Measurements from ENCODE around the gene SCN11A. TPM values are rescaled to one million over a fixed set of nuclear protein-coding genes. Genes with fewer than 3 reads are reported as not detected.
"Not testable (repeated sequence)": the region's sequence is repeated elsewhere in the genome, so short reads cannot be mapped to it uniquely, and the experiment has no call there.

Gene SCN11A
- total and polyA plus RNA-seq, 4 donors, result 0.16 to 0.93 TPM; not detected in 2

DNA sequence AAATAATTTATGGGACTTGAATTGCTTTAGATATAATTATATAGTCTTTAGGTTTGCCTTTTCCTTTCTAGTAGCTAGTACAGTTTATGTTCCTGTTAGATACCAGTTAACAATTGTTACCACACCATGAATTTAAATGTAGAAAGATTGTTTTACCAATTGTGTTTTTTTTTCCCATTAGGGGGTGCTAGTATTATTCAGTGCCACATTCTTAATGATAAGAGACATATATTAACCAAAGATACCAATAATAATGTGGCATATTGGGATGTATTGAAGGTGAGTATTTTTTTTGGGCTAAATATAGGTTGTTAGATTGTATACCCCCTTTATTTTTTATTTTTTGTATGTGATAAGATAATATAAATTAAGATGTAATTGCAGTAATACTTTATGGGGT lies 27.8 kb upstream of the SCN11A start:
- intact Hi-C loops (cut with DNase I), result no loop called here
- Histone ChIP-seq H3K4me3 (ENCODE audit: low read length in 2 of 2) (no peak overlapping the region), H3K36me3 (ENCODE audit: control insufficient read depth in 1 of 2, insufficient read depth in 2 of 2, low read length in 1 of 2) (peaks cover 0 to 18% of the 10 kb centered on the region in 2 donors), H3K4me1 (ENCODE audit: control insufficient read depth in 1 of 2, insufficient read depth in 2 of 2, low read length in 2 of 2) (no peaks in the 10 kb centered on the region), H3K9me3 (ENCODE audit: control insufficient read depth, low read length) (no peaks in the 10 kb centered on the region), H3K27me3 (ENCODE audit: control insufficient read depth in 1 of 2, insufficient read depth in 2 of 2, low read length in 1 of 2) (no peaks in the 10 kb centered on the region), H3K27ac (ENCODE audit: low read depth in 1 of 2, low read length in 2 of 2) (no peak overlapping the region)
- no peak for DNase-seq
- no peak for ATAC-seq (ENCODE audit: low FRiP score)

DNA sequence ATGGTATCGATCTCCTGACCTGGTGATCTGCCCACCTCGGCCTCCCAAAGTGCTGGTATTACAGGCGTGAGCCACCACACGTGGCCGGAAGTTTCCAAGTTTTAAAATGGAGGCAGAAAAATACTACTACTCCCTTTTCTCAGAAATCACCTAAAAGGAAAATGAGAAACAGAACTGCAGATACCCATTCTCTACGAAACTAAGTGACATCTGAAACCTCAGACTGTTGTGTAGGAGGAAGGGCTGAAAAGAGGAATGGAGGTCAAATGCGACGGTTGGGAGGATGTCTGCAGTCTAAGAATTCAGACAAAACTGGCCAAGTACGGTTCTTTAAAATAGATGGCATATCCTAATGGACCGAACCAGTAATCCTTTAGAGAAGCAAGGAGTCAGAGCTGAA lies 24.2 kb upstream of the SCN11A start:
- WGBS, 2 donors, result 93 to 98% methylated on average over 10 of the region's 10 CpGs
- H3K27ac ChIP-seq (ENCODE audit: low read depth in 1 of 2, low read length in 2 of 2), result no peak overlapping the region
- ATAC-seq (ENCODE audit: low FRiP score) (no peak), DNase-seq (no peak)
- no peaks in the 10 kb centered on the region for H3K27me3 ChIP-seq (ENCODE audit: control insufficient read depth in 1 of 2, insufficient read depth in 2 of 2, low read length in 1 of 2)
- no peaks in the 10 kb centered on the region for H3K9me3 ChIP-seq (ENCODE audit: control insufficient read depth, low read length)
- peaks cover 2 to 21% of the 10 kb centered on the region in 2 donors for H3K36me3 ChIP-seq (ENCODE audit: control insufficient read depth in 1 of 2, insufficient read depth in 2 of 2, low read length in 1 of 2)
- no peaks in the 10 kb centered on the region for H3K4me1 ChIP-seq (ENCODE audit: control insufficient read depth in 1 of 2, insufficient read depth in 2 of 2, low read length in 2 of 2)
- intact Hi-C loops (cut with DNase I), result no loop called here
- H3K4me3 ChIP-seq (ENCODE audit: low read length in 2 of 2), result no peak overlapping the region

DNA sequence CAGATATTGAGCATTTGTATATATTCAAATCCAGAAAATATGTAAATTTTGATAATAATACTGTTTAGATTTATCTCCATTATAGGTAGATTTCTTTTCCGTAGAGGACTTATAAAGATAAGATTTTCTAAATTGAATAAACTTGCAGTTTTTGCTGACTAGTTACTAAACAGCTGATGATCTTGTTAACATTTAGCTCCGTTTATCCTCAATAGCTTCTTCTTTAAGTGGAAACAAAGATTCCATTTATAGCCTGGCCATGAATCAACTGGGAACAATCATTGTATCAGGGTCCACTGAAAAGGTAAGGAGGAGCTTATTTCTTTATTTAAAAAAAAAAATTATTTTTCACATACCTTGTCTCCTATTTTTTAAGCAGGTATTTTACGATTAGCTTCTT lies 16.8 kb upstream of the SCN11A start:
- H3K27ac ChIP-seq (ENCODE audit: low read depth in 1 of 2, low read length in 2 of 2), result no peak overlapping the region
- H3K9me3 ChIP-seq (ENCODE audit: control insufficient read depth, low read length), result no peaks in the 10 kb centered on the region
- no peaks in the 10 kb centered on the region for H3K4me1 ChIP-seq (ENCODE audit: control insufficient read depth in 1 of 2, insufficient read depth in 2 of 2, low read length in 2 of 2)
- 89 to 91% methylated on average over 3 of the region's 3 CpGs for WGBS, 2 donors
- DNase-seq (no peak), ATAC-seq (ENCODE audit: low FRiP score) (no peak)
- intact Hi-C loops (cut with DNase I), result no loop called here
- no peak overlapping the region for H3K4me3 ChIP-seq (ENCODE audit: low read length in 2 of 2)
- peaks cover 2% of the 10 kb centered on the region in 2 donors for H3K36me3 ChIP-seq (ENCODE audit: control insufficient read depth in 1 of 2, insufficient read depth in 2 of 2, low read length in 1 of 2)
- H3K27me3 ChIP-seq (ENCODE audit: control insufficient read depth in 1 of 2, insufficient read depth in 2 of 2, low read length in 1 of 2), result no peaks in the 10 kb centered on the region

DNA sequence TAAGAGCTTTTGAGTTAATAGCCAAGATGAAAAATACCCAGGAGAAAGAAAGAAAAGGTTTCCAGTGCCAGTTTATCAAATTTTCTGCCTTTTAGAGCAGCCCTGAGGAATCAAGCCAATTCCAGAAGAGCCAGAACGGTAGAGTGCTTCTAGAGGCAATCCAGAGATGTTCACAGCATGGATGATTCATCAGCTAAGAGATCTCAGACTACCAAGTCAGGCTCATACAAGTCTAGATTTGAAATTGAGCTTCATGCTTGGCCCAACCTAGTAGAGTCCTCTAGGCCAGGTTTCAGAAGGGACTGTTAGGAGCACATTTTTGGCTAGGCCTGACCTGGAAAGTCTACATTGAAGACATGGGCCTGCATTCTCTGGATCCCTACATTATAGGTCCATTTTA lies 15.5 kb upstream of the SCN11A start:
- DNase-seq (no peak), ATAC-seq (ENCODE audit: low FRiP score) (no peak)
- Histone ChIP-seq H3K9me3 (ENCODE audit: control insufficient read depth, low read length) (no peaks in the 10 kb centered on the region), H3K27me3 (ENCODE audit: control insufficient read depth in 1 of 2, insufficient read depth in 2 of 2, low read length in 1 of 2) (no peaks in the 10 kb centered on the region), H3K4me3 (ENCODE audit: low read length in 2 of 2) (no peak overlapping the region), H3K27ac (ENCODE audit: low read depth in 1 of 2, low read length in 2 of 2) (no peak overlapping the region), H3K36me3 (ENCODE audit: control insufficient read depth in 1 of 2, insufficient read depth in 2 of 2, low read length in 1 of 2) (peaks cover 2% of the 10 kb centered on the region in 2 donors), H3K4me1 (ENCODE audit: control insufficient read depth in 1 of 2, insufficient read depth in 2 of 2, low read length in 2 of 2) (no peaks in the 10 kb centered on the region)
- intact Hi-C loops (cut with DNase I), result no loop called here
- 10 to 13% methylated on average over 1 of the region's 1 CpG for WGBS, 2 donors

DNA sequence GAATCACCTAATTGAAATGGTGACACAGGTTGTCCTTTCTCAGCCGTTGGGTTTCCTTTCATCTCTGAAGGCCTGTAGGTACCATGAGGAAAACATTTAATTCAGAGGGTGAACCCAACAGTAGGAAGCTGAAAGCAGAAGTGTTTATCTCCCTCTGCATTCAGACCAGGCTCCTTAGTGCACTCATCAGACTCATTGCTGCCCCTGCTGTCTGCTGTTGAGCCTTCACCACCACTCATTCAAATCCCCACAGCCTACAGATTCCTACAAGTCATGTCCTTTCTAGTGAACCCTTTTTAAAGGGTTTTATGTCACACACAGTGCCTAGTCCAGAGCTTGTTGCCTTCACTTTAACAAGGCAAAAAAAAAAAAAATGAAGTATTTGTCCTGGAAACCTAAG lies 13.5 kb upstream of the SCN11A start:
- H3K27me3 ChIP-seq (ENCODE audit: control insufficient read depth in 1 of 2, insufficient read depth in 2 of 2, low read length in 1 of 2), result no peaks in the 10 kb centered on the region
- H3K27ac ChIP-seq (ENCODE audit: low read depth in 1 of 2, low read length in 2 of 2), result peak overlapping the region; percentile 12 to 43
- intact Hi-C loops (cut with DNase I), result no loop called here
- WGBS, 2 donors, result 14 to 23% methylated on average over 1 of the region's 1 CpG
- ATAC-seq (ENCODE audit: low FRiP score) (no peak), DNase-seq (no peak)
- H3K4me1 ChIP-seq (ENCODE audit: control insufficient read depth in 1 of 2, insufficient read depth in 2 of 2, low read length in 2 of 2), result no peaks in the 10 kb centered on the region
- no peaks in the 10 kb centered on the region for H3K9me3 ChIP-seq (ENCODE audit: control insufficient read depth, low read length)
- no peaks in the 10 kb centered on the region for H3K36me3 ChIP-seq (ENCODE audit: control insufficient read depth in 1 of 2, insufficient read depth in 2 of 2, low read length in 1 of 2)
- H3K4me3 ChIP-seq (ENCODE audit: low read length in 2 of 2), result no peak overlapping the region

DNA sequence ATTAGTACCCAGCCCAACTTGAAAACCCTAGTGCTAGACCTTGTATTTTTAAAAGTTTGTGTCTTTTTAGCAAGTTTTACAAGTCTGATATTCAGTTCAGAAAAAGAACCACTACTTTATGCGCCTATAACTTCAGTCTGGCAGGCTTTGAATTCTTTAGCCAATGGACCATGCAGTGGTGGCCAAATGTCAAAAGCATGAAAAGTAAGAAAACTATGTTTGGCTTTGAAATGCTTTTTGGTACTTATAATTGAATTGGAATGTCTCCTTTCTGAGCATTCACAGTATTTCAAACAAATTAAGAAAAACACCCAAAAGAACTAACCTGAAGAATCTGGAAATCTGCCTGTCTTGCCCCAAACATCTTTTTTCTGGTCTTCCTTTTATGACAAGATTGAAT lies 12.9 kb upstream of the SCN11A start:
- Histone ChIP-seq H3K36me3 (ENCODE audit: control insufficient read depth in 1 of 2, insufficient read depth in 2 of 2, low read length in 1 of 2) (no peaks in the 10 kb centered on the region), H3K27ac (ENCODE audit: low read depth in 1 of 2, low read length in 2 of 2) (peak overlapping the region in 1 of 2 donors; percentile 43), H3K9me3 (ENCODE audit: control insufficient read depth, low read length) (no peaks in the 10 kb centered on the region), H3K4me3 (ENCODE audit: low read length in 2 of 2) (no peak overlapping the region), H3K4me1 (ENCODE audit: control insufficient read depth in 1 of 2, insufficient read depth in 2 of 2, low read length in 2 of 2) (no peaks in the 10 kb centered on the region), H3K27me3 (ENCODE audit: control insufficient read depth in 1 of 2, insufficient read depth in 2 of 2, low read length in 1 of 2) (no peaks in the 10 kb centered on the region)
- WGBS, 2 donors, result 6 to 20% methylated on average over 1 of the region's 1 CpG
- no peak for ATAC-seq (ENCODE audit: low FRiP score)
- DNase-seq, result no peak
- intact Hi-C loops (cut with DNase I), result no loop called here

DNA sequence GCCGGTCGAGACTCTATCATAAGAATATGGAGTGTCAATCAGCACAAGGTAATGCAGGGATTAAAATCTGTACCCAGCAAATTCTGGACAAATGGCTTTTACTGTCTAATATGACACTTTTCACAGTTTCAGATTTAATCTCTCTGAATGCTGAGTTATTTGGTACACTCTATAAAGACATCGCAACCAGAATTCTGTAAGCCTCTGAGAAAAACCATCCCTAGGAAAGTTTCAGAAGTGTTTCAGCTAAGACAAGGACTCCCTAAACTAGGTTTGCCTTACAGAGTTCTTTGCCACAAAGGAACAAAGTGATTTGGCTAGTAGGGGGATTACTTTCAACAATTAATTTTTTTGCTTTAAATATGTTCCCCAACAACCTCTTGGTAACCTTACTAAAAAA lies 11.4 kb upstream of the SCN11A start:
- no peak for ATAC-seq (ENCODE audit: low FRiP score)
- 91 to 94% methylated on average over 3 of the region's 3 CpGs for WGBS, 2 donors

DNA sequence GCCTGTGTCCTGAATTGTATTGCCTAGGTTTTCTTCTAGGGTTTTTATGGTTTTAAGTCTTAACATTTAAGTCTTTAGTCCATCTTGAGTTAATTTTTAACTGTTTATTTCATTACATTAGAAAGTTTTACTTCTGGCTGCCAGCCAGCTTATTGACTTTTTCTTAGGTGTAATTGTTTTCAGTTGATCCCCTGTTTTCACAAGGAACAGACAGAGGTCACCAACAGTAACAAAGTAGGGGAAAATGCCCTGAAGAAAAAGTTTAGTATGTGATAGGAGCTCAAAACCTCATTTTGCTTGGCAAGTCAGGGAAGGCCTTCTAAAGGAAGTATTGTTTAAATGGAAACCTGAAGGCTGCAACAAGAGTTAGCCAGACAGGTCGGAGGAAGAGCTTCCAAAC lies 10.4 kb upstream of the SCN11A start:
- no peak for ATAC-seq (ENCODE audit: low FRiP score)
- WGBS, 2 donors, result 68 to 71% methylated on average over 1 of the region's 1 CpG
- intact Hi-C loops (cut with DNase I), result no loop called here

More for the DNA sequence above, 11.4 kb upstream of the SCN11A start:
- Histone ChIP-seq H3K4me1 (ENCODE audit: control insufficient read depth in 1 of 2, insufficient read depth in 2 of 2, low read length in 2 of 2) (no peaks in the 10 kb centered on the region), H3K4me3 (ENCODE audit: low read length in 2 of 2) (no peak overlapping the region), H3K27ac (ENCODE audit: low read depth in 1 of 2, low read length in 2 of 2) (no peak overlapping the region), H3K27me3 (ENCODE audit: control insufficient read depth in 1 of 2, insufficient read depth in 2 of 2, low read length in 1 of 2) (no peaks in the 10 kb centered on the region), H3K36me3 (ENCODE audit: control insufficient read depth in 1 of 2, insufficient read depth in 2 of 2, low read length in 1 of 2) (no peaks in the 10 kb centered on the region), H3K9me3 (ENCODE audit: control insufficient read depth, low read length) (no peaks in the 10 kb centered on the region)
- DNase-seq, result no peak
- intact Hi-C loops (cut with DNase I), result no loop called here

DNA sequence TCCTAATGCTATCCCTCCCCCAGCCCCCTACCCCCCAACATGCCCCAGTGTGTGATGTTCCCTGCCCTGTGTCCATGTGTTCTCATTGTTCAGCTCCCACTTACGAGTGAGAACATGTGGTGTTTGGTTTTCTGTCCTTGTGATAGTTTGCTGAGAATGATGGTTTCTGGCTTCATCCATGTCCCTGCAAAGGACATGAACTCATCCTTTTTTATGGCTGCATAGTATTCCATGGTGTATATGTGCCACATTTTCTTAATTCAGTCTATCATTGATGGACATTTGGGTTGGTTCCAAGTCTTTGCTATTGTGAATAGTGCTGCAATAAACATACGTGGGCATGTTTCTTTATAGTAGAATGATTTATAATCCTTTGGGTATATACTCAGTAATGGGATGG lies 9.5 kb upstream of the SCN11A start:
- 86 to 89% methylated on average over 2 of the region's 2 CpGs for WGBS, 2 donors
- H3K9me3 ChIP-seq (ENCODE audit: control insufficient read depth, low read length); intact Hi-C loops (cut with DNase I); H3K27me3 ChIP-seq (ENCODE audit: control insufficient read depth in 1 of 2, insufficient read depth in 2 of 2, low read length in 1 of 2); H3K36me3 ChIP-seq (ENCODE audit: control insufficient read depth in 1 of 2, insufficient read depth in 2 of 2, low read length in 1 of 2); H3K4me3 ChIP-seq (ENCODE audit: low read length in 2 of 2); DNase-seq; ATAC-seq (ENCODE audit: low FRiP score); H3K4me1 ChIP-seq (ENCODE audit: control insufficient read depth in 1 of 2, insufficient read depth in 2 of 2, low read length in 2 of 2); H3K27ac ChIP-seq (ENCODE audit: low read depth in 1 of 2, low read length in 2 of 2): not testable (repeated sequence)

More for the DNA sequence above, 10.4 kb upstream of the SCN11A start:
- Histone ChIP-seq H3K9me3 (ENCODE audit: control insufficient read depth, low read length) (no peaks in the 10 kb centered on the region), H3K4me1 (ENCODE audit: control insufficient read depth in 1 of 2, insufficient read depth in 2 of 2, low read length in 2 of 2) (no peaks in the 10 kb centered on the region), H3K4me3 (ENCODE audit: low read length in 2 of 2) (no peak overlapping the region), H3K27me3 (ENCODE audit: control insufficient read depth in 1 of 2, insufficient read depth in 2 of 2, low read length in 1 of 2) (no peaks in the 10 kb centered on the region), H3K27ac (ENCODE audit: low read depth in 1 of 2, low read length in 2 of 2) (no peak overlapping the region), H3K36me3 (ENCODE audit: control insufficient read depth in 1 of 2, insufficient read depth in 2 of 2, low read length in 1 of 2) (no peaks in the 10 kb centered on the region)
- DNase-seq, result no peak

All from aorta (tissue), 5 donors.